Activated naive CD4-positive, alpha-beta T cell treated with anti-CD3 and anti-CD28 coated beads for 36 hours (primary cell): ENCODE results near the gene RYR2. TPM values are rescaled to one million over a fixed set of nuclear protein-coding genes. Genes with fewer than 3 reads are reported as not detected.

Source experiments
- CTCF ChIA-PET: fragments of 350-600 bp; sonication (Branson Sonifier 250); formaldehyde crosslinking; loops from one replicate; lab custom pipeline; 2021; ENCODE audit warnings: antibody characterized with exemption; lab: Charles Lee
- DNase-seq: peaks from one replicate; pipeline ENCODE4 v3.0.0-alpha.2; 2020
- H3K27ac Mint-ChIP-seq: one replicate; pipeline ENCODE4 v1.8.0; 2021; ENCODE audit warnings: mild to moderate bottlenecking, mixed read lengths
- H3K27me3 Mint-ChIP-seq: one replicate; pipeline ENCODE4 v1.8.0; 2021; ENCODE audit warnings: low read depth, mixed read lengths
- H3K36me3 Mint-ChIP-seq: one replicate; pipeline ENCODE4 v1.8.0; 2021; ENCODE audit warnings: low read depth, mixed read lengths
- H3K4me1 Mint-ChIP-seq: one replicate; pipeline ENCODE4 v1.8.0; 2021; ENCODE audit warnings: low read depth, mixed read lengths
- H3K4me3 Mint-ChIP-seq: one replicate; pipeline ENCODE4 v1.8.0; 2021; ENCODE audit warnings: mild to moderate bottlenecking, moderate library complexity, mixed read lengths
- H3K9me3 Mint-ChIP-seq: one replicate; pipeline ENCODE4 v1.8.0; 2021; ENCODE audit warnings: mixed read lengths
- intact Hi-C: fragments of 100-400 bp; cut with micrococcal nuclease; formaldehyde crosslinking; loops from one replicate; pipeline ENCODE4 v1.15.1; 2023
- total RNA-seq, 2 experiments: library from RNA; stranded (reverse); gene quantifications; one replicate each; pipeline ENCODE4 v1.2.3, GENCODE V29; 2021

Gene RYR2
- total RNA-seq, 2 experiments from 2014 or later = not detected

DNA sequence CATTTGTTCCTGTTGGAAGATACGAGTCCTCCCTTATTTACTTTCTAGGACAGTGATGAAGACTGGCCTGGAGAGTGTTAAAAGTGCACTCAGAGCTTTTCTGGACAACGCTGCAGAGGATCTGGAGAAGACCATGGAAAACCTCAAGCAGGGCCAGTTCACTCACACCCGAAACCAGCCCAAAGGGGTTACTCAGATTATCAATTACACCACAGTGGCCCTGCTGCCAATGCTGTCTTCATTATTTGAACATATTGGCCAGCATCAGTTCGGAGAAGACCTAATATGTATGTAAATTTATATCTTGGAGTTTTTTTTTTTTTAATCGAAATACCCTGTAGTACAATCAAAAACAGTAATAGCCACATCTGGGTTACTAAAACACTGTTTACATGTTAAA lies 658.2 kb downstream of the RYR2 start:
- Mint-ChIP-seq H3K36me3 (no peaks in the 10 kb centered on the region), H3K9me3 (no peaks in the 10 kb centered on the region), H3K27me3 (no peaks in the 10 kb centered on the region), H3K4me1 (no peaks in the 10 kb centered on the region), H3K27ac (no peak overlapping the region), H3K4me3 (no peak overlapping the region)
- intact Hi-C loops = no loop called here
- CTCF ChIA-PET = no interaction called here
- no peak for DNase-seq

DNA sequence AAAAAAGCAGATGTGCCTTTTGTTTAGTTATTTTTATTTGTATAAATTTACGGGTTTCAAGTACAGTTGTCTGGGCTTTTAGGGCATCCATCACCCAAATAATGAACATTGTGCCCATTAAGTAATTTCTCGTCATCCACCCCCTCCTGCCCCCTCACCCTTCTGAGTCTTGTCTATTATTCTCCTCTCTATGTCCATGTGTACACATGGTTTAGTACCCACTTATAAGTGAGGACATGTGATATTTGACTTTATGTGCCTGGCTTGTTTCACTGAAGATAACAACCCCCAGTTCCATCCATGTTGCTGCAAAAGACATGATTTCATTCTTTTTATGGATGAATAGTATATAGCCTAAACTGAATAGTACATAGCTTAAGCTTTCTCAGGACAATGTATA lies 659.5 kb downstream of the RYR2 start:
- no peaks in the 10 kb centered on the region for H3K36me3 Mint-ChIP-seq
- H3K27ac Mint-ChIP-seq = no peak overlapping the region
- H3K27me3 Mint-ChIP-seq = no peaks in the 10 kb centered on the region
- H3K4me3 Mint-ChIP-seq = no peak overlapping the region
- no peak for DNase-seq
- H3K9me3 Mint-ChIP-seq = no peaks in the 10 kb centered on the region
- intact Hi-C loops = no loop called here
- no peaks in the 10 kb centered on the region for H3K4me1 Mint-ChIP-seq
- CTCF ChIA-PET = no interaction called here

GRCh38 chr1:237702161-237702560 lies 660.2 kb downstream of the RYR2 start:
- Mint-ChIP-seq H3K4me1 (no peaks in the 10 kb centered on the region), H3K27ac (no peak overlapping the region), H3K9me3 (no peaks in the 10 kb centered on the region), H3K4me3 (no peak overlapping the region), H3K27me3 (no peaks in the 10 kb centered on the region), H3K36me3 (no peaks in the 10 kb centered on the region)
- CTCF ChIA-PET = no interaction called here
- intact Hi-C loops = no loop called here
- no peak for DNase-seq

GRCh38 chr1:237705462-237705861 lies 663.5 kb downstream of the RYR2 start:
- no peaks in the 10 kb centered on the region for H3K9me3 Mint-ChIP-seq
- no peaks in the 10 kb centered on the region for H3K36me3 Mint-ChIP-seq
- H3K4me1 Mint-ChIP-seq = no peaks in the 10 kb centered on the region
- no peak overlapping the region for H3K4me3 Mint-ChIP-seq
- CTCF ChIA-PET = no interaction called here
- H3K27me3 Mint-ChIP-seq = no peaks in the 10 kb centered on the region
- H3K27ac Mint-ChIP-seq = no peak overlapping the region
- no peak for DNase-seq
- intact Hi-C loops = no loop called here

- H3K27me3 Mint-ChIP-seq = no peaks in the 10 kb centered on the region
- intact Hi-C loops = no loop called here
- H3K27ac Mint-ChIP-seq = no peak overlapping the region
- no peaks in the 10 kb centered on the region for H3K4me1 Mint-ChIP-seq
- no peaks in the 10 kb centered on the region for H3K9me3 Mint-ChIP-seq
- no peak for DNase-seq
- no peak overlapping the region for H3K4me3 Mint-ChIP-seq
- CTCF ChIA-PET = no interaction called here
- H3K36me3 Mint-ChIP-seq = no peaks in the 10 kb centered on the region
Observed at GRCh38 chr1:237709355-237709754, 667.4 kb downstream of the RYR2 start.

DNA sequence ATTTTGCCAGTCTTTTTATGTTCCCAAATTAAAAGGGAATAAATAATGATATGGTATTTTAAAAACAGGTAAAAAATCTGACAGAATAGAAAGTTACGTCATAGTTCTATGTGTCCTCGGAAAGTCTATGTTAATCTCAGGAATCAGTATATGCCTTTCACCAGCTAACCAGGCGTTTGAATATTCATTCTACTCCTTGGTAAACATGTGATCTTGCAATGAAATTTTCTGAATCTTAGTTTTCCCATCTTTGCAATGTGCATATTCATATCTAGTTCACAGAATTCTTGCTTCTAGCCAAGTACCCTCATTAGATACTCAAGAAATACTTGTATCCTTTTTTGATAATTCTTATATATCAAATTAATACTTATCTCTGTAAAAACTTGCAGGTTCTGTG lies 669.3 kb downstream of the RYR2 start:
- H3K9me3 Mint-ChIP-seq = no peaks in the 10 kb centered on the region
- H3K27ac Mint-ChIP-seq = no peak overlapping the region
- CTCF ChIA-PET = no interaction called here
- no peak for DNase-seq
- intact Hi-C loops = no loop called here
- no peaks in the 10 kb centered on the region for H3K27me3 Mint-ChIP-seq
- H3K4me3 Mint-ChIP-seq = no peak overlapping the region
- H3K4me1 Mint-ChIP-seq = no peaks in the 10 kb centered on the region
- no peaks in the 10 kb centered on the region for H3K36me3 Mint-ChIP-seq

- no peaks in the 10 kb centered on the region for H3K4me1 Mint-ChIP-seq
- H3K27me3 Mint-ChIP-seq = no peaks in the 10 kb centered on the region
- CTCF ChIA-PET = no interaction called here
- H3K36me3 Mint-ChIP-seq = no peaks in the 10 kb centered on the region
- H3K9me3 Mint-ChIP-seq = no peaks in the 10 kb centered on the region
- no peak overlapping the region for H3K27ac Mint-ChIP-seq
- intact Hi-C loops = no loop called here
- no peak for DNase-seq
- no peak overlapping the region for H3K4me3 Mint-ChIP-seq
Observed at GRCh38 chr1:237712082-237712481, 670.1 kb downstream of the RYR2 start.

DNA sequence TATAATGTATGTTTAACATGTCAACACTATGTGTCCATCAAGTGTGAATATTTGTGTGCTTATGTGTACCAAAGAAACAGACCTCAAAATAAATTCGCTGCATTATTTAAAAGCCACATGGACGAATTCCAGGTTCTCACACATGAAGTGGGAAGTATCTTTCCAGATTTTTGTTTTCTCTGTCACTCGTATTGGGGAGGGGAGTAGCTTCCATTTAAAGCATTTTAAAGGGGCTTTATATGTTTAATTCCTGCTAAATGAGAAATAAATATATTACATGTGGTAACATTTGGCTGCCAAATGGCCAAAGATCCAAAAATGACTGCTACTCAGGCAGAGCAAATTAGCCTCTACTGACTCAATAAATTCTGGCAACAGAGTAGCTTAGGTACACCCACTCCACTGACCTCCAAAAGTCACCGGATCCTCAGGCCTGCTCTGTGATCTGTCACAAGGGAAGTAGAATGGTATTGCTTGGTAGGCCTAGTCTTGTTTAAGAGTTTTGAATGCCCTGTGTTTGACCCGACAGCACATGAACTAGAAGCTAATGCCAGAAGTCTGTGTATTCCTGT lies 670.7 kb downstream of the RYR2 start:
- H3K4me1 Mint-ChIP-seq = no peaks in the 10 kb centered on the region
- intact Hi-C loops = no loop called here
- H3K27me3 Mint-ChIP-seq = no peaks in the 10 kb centered on the region
- DNase-seq = no peak
- no peaks in the 10 kb centered on the region for H3K36me3 Mint-ChIP-seq
- H3K27ac Mint-ChIP-seq = no peak overlapping the region
- H3K4me3 Mint-ChIP-seq = no peak overlapping the region
- H3K9me3 Mint-ChIP-seq = no peaks in the 10 kb centered on the region
- CTCF ChIA-PET = interaction anchor here (0.7 kb wide), 1 partner anchor 55 kb away, joined by 3 read pairs; no protein-coding TSS in a partner anchor

GRCh38 chr1:237713916-237714315 lies 671.9 kb downstream of the RYR2 start:
- intact Hi-C loops = no loop called here
- CTCF ChIA-PET = no interaction called here
- Mint-ChIP-seq H3K4me3 (no peak overlapping the region), H3K9me3 (no peaks in the 10 kb centered on the region), H3K36me3 (no peaks in the 10 kb centered on the region), H3K27ac (no peak overlapping the region), H3K4me1 (no peaks in the 10 kb centered on the region), H3K27me3 (no peaks in the 10 kb centered on the region)
- no peak for DNase-seq

- H3K4me1 Mint-ChIP-seq = no peaks in the 10 kb centered on the region
- CTCF ChIA-PET = no interaction called here
- no peak for DNase-seq
- no peaks in the 10 kb centered on the region for H3K36me3 Mint-ChIP-seq
- no peak overlapping the region for H3K4me3 Mint-ChIP-seq
- no peak overlapping the region for H3K27ac Mint-ChIP-seq
- intact Hi-C loops = no loop called here
- H3K9me3 Mint-ChIP-seq = peaks cover 7% of the 10 kb centered on the region
- no peaks in the 10 kb centered on the region for H3K27me3 Mint-ChIP-seq
Observed at GRCh38 chr1:237717106-237717505, 675.1 kb downstream of the RYR2 start.

DNA sequence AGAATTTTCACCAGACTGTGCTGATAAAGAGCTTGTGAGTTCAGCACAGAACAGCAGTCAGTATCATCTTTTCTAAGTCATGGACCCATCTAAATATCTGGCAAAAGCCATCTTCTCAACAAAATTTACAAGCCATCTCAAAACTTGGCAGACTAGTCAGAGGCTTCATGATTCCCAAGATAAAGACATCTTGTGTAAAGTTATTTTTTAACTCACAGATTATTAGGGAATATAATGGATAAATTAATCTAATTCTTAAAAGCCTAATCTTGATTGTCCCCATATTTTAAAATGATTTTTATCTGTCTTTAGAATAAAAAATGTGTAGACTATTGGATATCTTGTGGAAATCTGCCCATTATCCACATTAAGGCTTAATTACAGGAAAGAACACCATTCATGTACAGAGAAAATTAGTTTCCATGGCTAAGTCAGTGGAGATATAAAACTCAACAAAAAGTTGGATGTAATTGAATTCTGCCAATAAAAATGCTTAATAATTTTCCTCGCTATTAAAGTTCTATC lies 688.9 kb downstream of the RYR2 start:
- intact Hi-C loops = no loop called here
- CTCF ChIA-PET = no interaction called here

GRCh38 chr1:237732657-237733056 lies 690.7 kb downstream of the RYR2 start:
- no peak for DNase-seq
- no peaks in the 10 kb centered on the region for H3K4me1 Mint-ChIP-seq
- H3K9me3 Mint-ChIP-seq = peaks cover 4% of the 10 kb centered on the region
- no peak overlapping the region for H3K4me3 Mint-ChIP-seq
- H3K36me3 Mint-ChIP-seq = no peaks in the 10 kb centered on the region
- intact Hi-C loops = no loop called here
- CTCF ChIA-PET = no interaction called here
- no peak overlapping the region for H3K27ac Mint-ChIP-seq
- H3K27me3 Mint-ChIP-seq = no peaks in the 10 kb centered on the region

More for the DNA sequence above, 688.9 kb downstream of the RYR2 start:
- no peak overlapping the region for H3K4me3 Mint-ChIP-seq
- H3K9me3 Mint-ChIP-seq = peaks cover 4% of the 10 kb centered on the region
- no peaks in the 10 kb centered on the region for H3K4me1 Mint-ChIP-seq
- H3K27ac Mint-ChIP-seq = no peak overlapping the region
- no peaks in the 10 kb centered on the region for H3K36me3 Mint-ChIP-seq
- no peak for DNase-seq
- no peaks in the 10 kb centered on the region for H3K27me3 Mint-ChIP-seq

GRCh38 chr1:237736372-237737029 lies 694.5 kb downstream of the RYR2 start:
- CTCF ChIA-PET = no interaction called here
- no peaks in the 10 kb centered on the region for H3K9me3 Mint-ChIP-seq
- intact Hi-C loops = no loop called here
- H3K4me3 Mint-ChIP-seq = no peak overlapping the region
- H3K36me3 Mint-ChIP-seq = no peaks in the 10 kb centered on the region
- DNase-seq = no peak
- H3K27me3 Mint-ChIP-seq = no peaks in the 10 kb centered on the region
- no peak overlapping the region for H3K27ac Mint-ChIP-seq
- no peaks in the 10 kb centered on the region for H3K4me1 Mint-ChIP-seq
